HG03060 (cell line): ENCODE measurements around the gene CUL2.
"Not testable (repeated sequence)": the region's sequence is repeated elsewhere in the genome, so short reads cannot be mapped to it uniquely, and the experiment has no call there.

Experiments used
- ATAC-seq: cut with Tn5 transposase; IDR thresholded peaks from one replicate; pipeline ENCODE4 v1.9.1; 2021; ENCODE audit warnings: low read depth, moderate number of reproducible peaks; ENCODE audit not compliant: unreplicated experiment

CUL2 gene

GRCh38 chr10:35080261-35080660, 9.9 kb downstream of the CUL2 start:
- ATAC-seq: not testable (repeated sequence)

DNA sequence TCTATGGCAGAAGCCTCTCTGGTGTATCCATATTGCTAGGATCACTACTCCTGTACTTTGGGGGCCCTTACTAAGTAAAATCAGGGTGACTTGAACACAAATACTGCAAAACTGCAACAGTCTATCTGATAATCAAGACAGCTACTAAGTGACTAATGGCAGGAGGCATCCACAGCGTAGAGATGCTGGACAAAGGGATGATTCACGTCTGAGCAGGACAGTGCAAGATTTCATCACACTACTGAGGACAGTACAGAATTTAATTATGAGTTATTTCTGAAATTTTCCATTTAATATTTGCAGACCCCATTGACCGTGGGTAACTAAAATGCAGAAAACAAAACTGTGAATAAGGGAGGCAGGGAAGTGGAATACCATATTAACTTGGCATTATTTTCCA, 10.4 kb downstream of the CUL2 start:
- ATAC-seq: no peak

- no peak for ATAC-seq
Measured at GRCh38 chr10:35079265-35079664, 10.9 kb downstream of the CUL2 start.

GRCh38 chr10:35075228-35075627, 14.9 kb downstream of the CUL2 start:
- ATAC-seq: no peak

- ATAC-seq: no peak
Measured at GRCh38 chr10:35074266-35074665, 15.9 kb downstream of the CUL2 start.

- ATAC-seq: no peak
Measured at GRCh38 chr10:35070521-35070920, 19.6 kb downstream of the CUL2 start.

DNA sequence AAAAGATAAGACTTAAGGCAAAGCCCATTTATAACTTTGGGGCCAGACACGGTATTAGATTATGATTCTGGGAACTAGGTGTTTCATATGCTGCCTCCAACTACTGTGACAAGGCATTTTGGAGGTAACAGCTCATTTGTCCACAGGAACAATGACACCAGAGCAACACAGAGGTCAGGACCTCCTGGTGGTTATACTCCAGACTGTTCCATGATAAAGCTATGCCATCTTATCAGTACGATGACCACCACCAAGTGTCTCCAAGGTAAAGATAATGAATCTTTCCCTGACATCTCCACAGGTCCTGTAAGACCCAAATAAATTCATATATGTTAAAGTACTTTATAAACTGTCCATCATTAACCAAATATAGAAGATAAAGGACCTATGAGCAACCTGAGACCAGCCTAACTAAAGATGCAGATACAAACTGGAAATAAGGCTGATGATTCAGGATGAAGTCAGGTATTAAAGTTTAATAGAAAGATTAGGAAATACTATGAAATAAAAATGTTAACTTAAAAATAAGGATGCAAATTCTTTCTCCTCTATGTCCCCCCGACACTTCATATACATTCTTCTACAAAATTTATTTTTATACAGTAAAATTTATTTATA, 26.2 kb downstream of the CUL2 start:
- ATAC-seq: no peak

GRCh38 chr10:35059481-35059880, 30.7 kb downstream of the CUL2 start:
- no peak for ATAC-seq

GRCh38 chr10:35058686-35059085, 31.5 kb downstream of the CUL2 start:
- ATAC-seq: no peak

- ATAC-seq: no peak
Measured at GRCh38 chr10:35058134-35058533, 32.0 kb downstream of the CUL2 start.

DNA sequence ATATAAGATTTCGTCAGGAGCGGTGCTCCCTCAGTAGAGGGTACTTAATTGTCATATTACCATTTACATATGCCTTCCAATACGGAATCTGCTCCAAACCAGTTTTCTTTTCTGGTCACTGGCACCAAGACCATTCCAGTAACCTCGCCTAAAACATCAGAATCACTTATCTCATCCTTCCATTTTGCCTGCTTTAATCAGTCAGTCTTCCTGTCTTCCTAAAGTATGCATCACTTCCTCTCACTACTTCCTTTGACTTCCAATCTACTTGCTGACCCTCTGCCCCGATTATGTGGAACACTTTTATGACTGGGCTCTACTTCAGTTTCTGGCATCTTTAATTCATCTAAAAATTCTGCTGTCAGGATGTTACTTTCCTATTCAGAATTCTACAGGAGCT, 33.5 kb downstream of the CUL2 start:
- ATAC-seq: no peak

DNA sequence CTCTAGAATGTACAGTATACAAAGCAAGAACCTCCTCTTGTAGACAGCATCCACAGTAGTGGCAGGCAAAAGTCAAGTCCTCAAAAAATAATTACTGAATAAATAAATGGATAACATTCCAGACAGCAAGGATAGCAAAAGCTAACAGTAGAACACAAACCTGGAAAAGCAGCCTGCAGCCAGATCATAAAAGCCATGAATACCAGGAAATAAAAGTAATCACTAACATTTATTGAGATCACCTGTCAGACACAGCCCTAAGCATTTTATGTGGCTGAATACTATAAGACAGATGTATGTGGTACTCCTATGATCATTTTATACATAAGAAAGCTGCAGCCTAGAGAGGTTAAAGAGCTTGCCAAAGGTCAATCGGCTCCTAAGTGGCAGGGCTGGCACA, 34.0 kb downstream of the CUL2 start:
- ATAC-seq: no peak

DNA sequence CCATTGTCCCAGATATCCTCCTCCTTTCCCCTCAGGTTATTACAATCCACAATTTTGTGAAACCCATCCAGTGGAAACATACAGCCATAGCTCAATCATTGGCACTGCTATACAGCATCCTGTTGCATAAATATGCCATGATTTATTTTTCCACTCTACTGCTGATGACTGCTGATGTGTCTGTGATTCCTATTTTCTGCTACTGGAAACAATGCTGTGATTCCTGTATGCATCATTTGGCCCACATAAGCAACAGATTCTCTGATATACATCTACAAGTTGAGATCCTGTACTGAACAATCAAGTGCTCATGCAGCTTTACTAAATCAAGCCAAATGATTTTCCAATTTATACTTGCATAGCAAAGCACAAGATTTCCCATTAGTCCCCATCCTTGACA, 39.6 kb downstream of the CUL2 start:
- ATAC-seq: no peak

GRCh38 chr10:35046074-35046473, 44.1 kb downstream of the CUL2 start:
- ATAC-seq: no peak

GRCh38 chr10:35045275-35045674, 44.9 kb downstream of the CUL2 start:
- ATAC-seq: not testable (repeated sequence)

DNA sequence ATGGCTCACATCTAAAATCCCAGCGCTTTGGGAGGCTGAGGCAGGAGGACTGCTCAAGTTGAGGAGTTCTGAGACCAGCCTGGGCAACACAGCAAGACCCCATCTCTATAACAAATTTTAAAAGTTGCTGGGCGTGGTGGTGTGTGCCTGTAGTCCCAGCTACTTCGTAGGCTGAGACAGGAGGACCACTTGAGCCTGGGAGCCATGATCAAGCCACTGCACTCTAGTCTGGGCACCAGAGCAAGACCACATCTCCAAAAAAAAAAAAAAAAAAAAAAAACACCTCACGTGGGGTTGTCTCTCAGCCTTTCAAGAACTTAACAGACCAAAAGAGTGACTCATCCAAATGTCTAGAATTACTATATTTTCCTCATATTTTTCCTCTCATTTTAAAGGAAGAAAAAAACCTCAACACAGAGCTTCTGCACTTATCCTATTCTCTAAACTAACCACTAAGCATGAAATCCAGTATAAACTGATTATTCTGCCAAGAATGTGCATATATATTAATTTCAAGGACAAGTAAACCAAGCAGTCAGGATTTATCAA, 46.3 kb downstream of the CUL2 start:
- no peak for ATAC-seq

GRCh38 chr10:35042783-35043182, 47.4 kb downstream of the CUL2 start:
- no peak for ATAC-seq

GRCh38 chr10:35041502-35041879, 48.6 kb downstream of the CUL2 start:
- ATAC-seq: no peak

DNA sequence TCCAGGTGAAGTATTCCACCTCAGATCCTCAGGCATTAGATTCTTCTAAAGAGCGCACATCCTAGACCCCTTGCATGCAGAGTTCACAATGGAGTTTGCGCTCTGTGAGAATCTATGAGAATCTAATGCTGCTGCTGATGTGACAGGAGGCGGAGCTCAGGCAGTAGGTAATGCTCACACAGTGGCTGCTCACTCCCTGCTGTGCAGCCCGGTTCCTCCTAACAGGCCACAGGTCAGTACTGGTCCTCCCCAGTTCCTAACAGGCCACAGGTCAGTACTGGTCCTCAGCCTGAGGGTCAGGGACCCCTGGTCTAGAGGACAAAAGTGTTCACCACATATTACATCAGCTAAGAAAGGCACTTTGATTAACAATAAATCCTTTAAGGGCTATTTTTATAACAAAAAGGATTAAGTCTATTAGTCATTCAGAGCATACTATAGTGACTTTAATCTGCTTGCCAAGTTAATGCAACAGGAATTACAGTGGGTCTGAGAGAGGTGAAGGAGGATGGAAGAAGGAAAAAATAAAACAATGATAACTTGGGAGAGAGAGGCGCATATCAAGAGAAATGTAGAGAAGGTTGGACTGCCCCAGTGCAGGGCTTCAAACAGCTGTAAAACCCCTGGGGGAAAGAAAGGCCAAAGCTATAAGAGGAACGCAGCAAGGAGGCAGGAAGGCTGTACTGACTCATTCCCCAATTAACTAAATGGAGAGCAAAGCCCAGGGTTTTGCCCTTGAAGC, 49.2 kb downstream of the CUL2 start:
- ATAC-seq: no peak

- no peak for ATAC-seq
Measured at GRCh38 chr10:35037104-35037503, 53.0 kb downstream of the CUL2 start.

DNA sequence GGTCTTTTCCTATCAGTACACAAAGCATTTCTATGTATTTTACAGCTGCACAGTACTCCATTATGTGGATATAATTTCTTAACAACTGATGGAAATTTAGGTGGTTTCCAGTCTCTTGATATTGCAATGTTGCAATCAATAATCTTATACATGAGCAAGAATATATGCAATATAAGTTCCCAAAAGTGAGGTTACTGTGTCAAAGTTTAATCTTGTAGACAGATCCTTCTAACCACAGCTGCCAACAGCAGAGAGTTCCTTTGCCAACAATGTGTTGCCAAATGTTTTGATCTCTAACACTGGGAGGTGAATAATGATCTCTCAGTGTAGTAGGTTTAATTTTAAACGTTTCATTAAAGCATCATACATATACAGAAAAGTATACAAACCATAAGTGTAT, 54.5 kb downstream of the CUL2 start:
- ATAC-seq: no peak

GRCh38 chr10:35027567-35027966, 62.6 kb downstream of the CUL2 start:
- no peak for ATAC-seq
